HG03520 (cell line): Measurements from ENCODE around the gene MYOZ1.
"Not testable (repeated sequence)": the region's sequence is repeated elsewhere in the genome, so short reads cannot be mapped to it uniquely, and the experiment has no call there.

Source experiments
- ATAC-seq: cut with Tn5 transposase; IDR thresholded peaks from one replicate; pipeline ENCODE4 v1.9.1; 2021; ENCODE audit warnings: mild to moderate bottlenecking, moderate library complexity; ENCODE audit not compliant: unreplicated experiment

Gene MYOZ1

GRCh38 chr10:73647875-73648651, 6.8 kb upstream of the MYOZ1 start:
- no peak for ATAC-seq

- ATAC-seq = no peak
These were observed 6.1 kb upstream of the MYOZ1 start for GRCh38 chr10:73647211-73647874.

GRCh38 chr10:73646598-73647041, 5.3 kb upstream of the MYOZ1 start:
- no peak for ATAC-seq

- no peak for ATAC-seq
These were observed 4.0 kb upstream of the MYOZ1 start for GRCh38 chr10:73645251-73645650.

- no peak for ATAC-seq
These were observed 3.5 kb upstream of the MYOZ1 start for GRCh38 chr10:73644767-73645166.

- ATAC-seq = peak; percentile 55
These were observed 2.9 kb upstream of the MYOZ1 start for GRCh38 chr10:73644015-73644743.

- ATAC-seq = no peak
These were observed 2.1 kb upstream of the MYOZ1 start for GRCh38 chr10:73643362-73643761.

GRCh38 chr10:73639286-73639685, 2.0 kb downstream of the MYOZ1 start:
- no peak for ATAC-seq

- no peak for ATAC-seq
These were observed 5.5 kb downstream of the MYOZ1 start for GRCh38 chr10:73635781-73636180.

- no peak for ATAC-seq
These were observed 6.9 kb downstream of the MYOZ1 start for GRCh38 chr10:73634421-73634820.

GRCh38 chr10:73629165-73629564, 12.1 kb downstream of the MYOZ1 start:
- no peak for ATAC-seq

- no peak for ATAC-seq
These were observed 12.9 kb downstream of the MYOZ1 start for GRCh38 chr10:73628405-73628804.

GRCh38 chr10:73627300-73627699, 14.0 kb downstream of the MYOZ1 start:
- no peak for ATAC-seq

- peak; percentile 92 for ATAC-seq
These were observed 15.2 kb downstream of the MYOZ1 start for GRCh38 chr10:73625884-73626752.

- peak; percentile 27 for ATAC-seq
These were observed 16.0 kb downstream of the MYOZ1 start for GRCh38 chr10:73625004-73625883.

- no peak for ATAC-seq
These were observed 18.2 kb downstream of the MYOZ1 start for GRCh38 chr10:73623056-73623455.

- ATAC-seq = not testable (repeated sequence)
These were observed 20.3 kb downstream of the MYOZ1 start for GRCh38 chr10:73620974-73621373.

GRCh38 chr10:73617143-73617542, 24.1 kb downstream of the MYOZ1 start:
- not testable (repeated sequence) for ATAC-seq

- ATAC-seq = no peak
These were observed 26.6 kb downstream of the MYOZ1 start for GRCh38 chr10:73614720-73615119.

- ATAC-seq = no peak
These were observed 32.2 kb downstream of the MYOZ1 start for GRCh38 chr10:73609116-73609515.
